B cell (primary cell): ENCODE data around the gene PHRF1. TPM values are rescaled to one million over a fixed set of nuclear protein-coding genes. Genes with fewer than 3 reads are reported as not detected.

ENCODE experiments used
- ATAC-seq: fragments of 200-7000 bp; cut with Tn5 transposase; one replicate; pipeline ENCODE4 v1.10.0; 2021; ENCODE audit warnings: low read depth, mild to moderate bottlenecking, moderate number of reproducible peaks, moderate library complexity
- CTCF ChIA-PET: fragments of 350-600 bp; sonication (Branson Sonifier 250); formaldehyde crosslinking; loops from one replicate; lab custom pipeline; 2021; ENCODE audit warnings: antibody characterized with exemption, inconsistent platforms; lab: Charles Lee
- POLR2A ChIA-PET: fragments of 350-600 bp; sonication (Branson Sonifier 250); formaldehyde crosslinking; loops from one replicate; lab custom pipeline; 2021; ENCODE audit warnings: antibody characterized with exemption; lab: Charles Lee
- DNase-seq: peaks from one replicate; pipeline ENCODE4 v3.0.0; 2013
- H2AFZ ChIP-seq: 2 replicates; pipeline ENCODE4 v1.6.1; 2012; ENCODE audit warnings: mild to moderate bottlenecking, low read depth, low read length; ENCODE audit not compliant: insufficient read depth, poor library complexity, severe bottlenecking
- H3K27ac ChIP-seq, 2 donors: 1 replicate in 1 of 2; 2 replicates in 1 of 2; pipeline ENCODE4 v1.5.1; 2012 to 2013; ENCODE audit warnings: low read length in 2 of 2, mild to moderate bottlenecking in 2 of 2, moderate library complexity in 1 of 2
- H3K27me3 ChIP-seq, 4 experiments: fragments of 200-600 bp in 1 of 4; sonication (generic) in 1 of 4; replicated peaks in 1 of 4; 1 replicate in 2 of 4; 2 replicates in 2 of 4; pipeline versions ENCODE4 v1.6.1 to v1.7.0; 2013 to 2016; ENCODE audit warnings: low read length in 3 of 4, mild to moderate bottlenecking in 2 of 4, mixed read lengths in 1 of 4, moderate library complexity in 1 of 4; ENCODE audit not compliant: insufficient read depth in 4 of 4, control insufficient read depth in 3 of 4; ENCODE audit errors: control extremely low read depth in 1 of 4
- H3K36me3 ChIP-seq, 2 experiments: replicated peaks in 1 of 2; 1 replicate in 1 of 2; 2 replicates in 1 of 2; pipeline versions ENCODE4 v1.6.1 to v1.7.1; 2013; ENCODE audit warnings: low read length in 1 of 2; ENCODE audit not compliant: insufficient read depth in 2 of 2, control insufficient read depth in 1 of 2; ENCODE audit errors: control extremely low read depth in 1 of 2, extremely low read depth in 1 of 2
- H3K4me1 ChIP-seq, 2 donors: fragments of 200-600 bp in 1 of 2; sonication (generic) in 1 of 2; 1 replicate in 1 of 2; 2 replicates in 1 of 2; pipeline versions ENCODE4 v1.5.1 to v1.6.1; 2013 to 2017; ENCODE audit warnings: low read length in 2 of 2; ENCODE audit not compliant: control insufficient read depth in 2 of 2, insufficient read depth in 2 of 2
- H3K4me2 ChIP-seq: replicated peaks from 2 replicates; pipeline ENCODE3; 2012; ENCODE audit warnings: mild to moderate bottlenecking, low read depth, low read length; ENCODE audit not compliant: poor library complexity, severe bottlenecking
- H3K4me3 ChIP-seq, 5 experiments: fragments of 200-600 bp in 1 of 5; sonication (generic) in 1 of 5; 1 replicate in 3 of 5; 2 replicates in 2 of 5; pipeline versions ENCODE4 v1.5.1 to v1.7.0; 2011 to 2016; ENCODE audit warnings: low read length in 4 of 5, mild to moderate bottlenecking in 4 of 5, low read depth in 2 of 5, control low read depth in 1 of 5, moderate library complexity in 1 of 5; ENCODE audit not compliant: insufficient read depth in 1 of 5; ENCODE audit errors: control extremely low read depth in 1 of 5, extremely low read depth in 1 of 5
- H3K79me2 ChIP-seq: fragments of 200-600 bp; sonication (generic); one replicate; pipeline ENCODE4 v1.6.0; 2016; ENCODE audit warnings: low read length; ENCODE audit not compliant: control insufficient read depth, insufficient read depth
- H3K9ac ChIP-seq: fragments of 200-600 bp; sonication (generic); 2 replicates; pipeline ENCODE4 v1.6.1; 2017; ENCODE audit warnings: mild to moderate bottlenecking, low read length, moderate library complexity
- H3K9me3 ChIP-seq, 3 donors: one replicate each; pipeline versions ENCODE4 v1.6.1 to v1.7.1; 2013; ENCODE audit warnings: low read length in 2 of 3; ENCODE audit not compliant: control insufficient read depth in 2 of 3, insufficient read depth in 1 of 3; ENCODE audit errors: control extremely low read depth in 1 of 3
- H4K20me1 ChIP-seq: 2 replicates; pipeline ENCODE4 v1.6.0; 2012; ENCODE audit warnings: mild to moderate bottlenecking, low read length; ENCODE audit not compliant: insufficient read depth, control insufficient read depth, poor library complexity, severe bottlenecking
- H3K27ac Mint-ChIP-seq: one replicate; pipeline ENCODE4 v1.8.0; 2021; ENCODE audit warnings: mixed read lengths
- H3K27me3 Mint-ChIP-seq: one replicate; pipeline ENCODE4 v1.8.0; 2021; ENCODE audit warnings: mixed read lengths
- H3K4me1 Mint-ChIP-seq: one replicate; pipeline ENCODE4 v1.8.0; 2021; ENCODE audit warnings: mixed read lengths
- H3K4me3 Mint-ChIP-seq: one replicate; pipeline ENCODE4 v1.8.0; 2021; ENCODE audit warnings: mixed read lengths
- H3K9me3 Mint-ChIP-seq: one replicate; pipeline ENCODE4 v1.8.0; 2022; ENCODE audit warnings: mixed read lengths; ENCODE audit not compliant: insufficient read depth
- EZH2 ChIP-seq: IDR thresholded peaks from 2 replicates; pipeline ENCODE4 v1.6.1; 2012; ENCODE audit warnings: borderline replicate concordance, low read depth, mild to moderate bottlenecking, moderate library complexity, low read length; ENCODE audit not compliant: insufficient read depth, poor library complexity, severe bottlenecking
- WGBS: methylation state at CpG from one replicate; pipeline ENCODE4 v1.1.5; 2013; ENCODE audit warnings: missing lambda C conversion rate; ENCODE audit not compliant: insufficient coverage; 5-methylcytosine and 5-hydroxymethylcytosine counted together
- intact Hi-C: fragments of 100-400 bp; cut with micrococcal nuclease; formaldehyde crosslinking; loops from one replicate; pipeline ENCODE4 v1.10.0; 2022
- polyA plus RNA-seq: library from polyadenylated mRNA; depleted of rRNA; stranded (reverse); fragments of >200 nt; gene quantifications from 2 replicates; pipeline ENCODE4 v1.2.3, GENCODE V29; 2012
- total RNA-seq, 2 donors: library from RNA; stranded (reverse); fragments of 120-200 nt in 1 of 2; gene quantifications; 1 replicate in 1 of 2; 2 replicates in 1 of 2; pipeline versions ENCODE4 v1.2.3 to v1.2.4, GENCODE V29; 2013 to 2022
- TF ChIP-seq, protein P1 (sequence below): fragments of 200-600 bp; IDR thresholded peaks from one replicate; pipeline ENCODE4 v1.8.0; 2022; ENCODE audit warnings: antibody characterized with exemption, mild to moderate bottlenecking

The PHRF1 gene
- total and polyA plus RNA-seq, 2 donors (not counting 1 experiment from before 2014, with no cell fraction given), result 22.3 to 57.9 TPM

GRCh38 chr11:617199-617911 lies 41.1 kb downstream of the PHRF1 start:
- Histone ChIP-seq H3K36me3 (peaks cover 0 to 19% of the 10 kb centered on the region in 2 experiments), H3K9me3 (no peaks in the 10 kb centered on the region), H2AFZ (no peak overlapping the region), H3K9ac (no peak overlapping the region), H3K4me3 (no peak overlapping the region), H3K27ac (no peak overlapping the region), H3K27me3 (no peaks in the 10 kb centered on the region), H3K79me2 (peaks cover 6% of the 10 kb centered on the region), H3K4me2 (peak overlapping the region; percentile 90), H4K20me1 (peaks cover 29% of the 10 kb centered on the region), H3K4me1 (peaks cover 18 to 35% of the 10 kb centered on the region in 2 donors)
- Mint-ChIP-seq H3K9me3 (no peaks in the 10 kb centered on the region), H3K4me3 (peak overlapping the region; percentile 26), H3K27ac (peak overlapping the region; percentile 94), H3K4me1 (peaks cover 14% of the 10 kb centered on the region), H3K27me3 (no peaks in the 10 kb centered on the region)
- intact Hi-C loops, result loop anchor here (2.0 to 10.0 kb wide), 3 partner anchors 49 to 187 kb away; partner anchors contain the start of gene PIDD1
- WGBS, result 86% methylated on average over 55 of the region's 57 CpGs
- ATAC-seq (no peak), DNase-seq (no peak)
- POLR2A ChIA-PET, result no interaction called here
- CTCF ChIA-PET, result no interaction called here
- TF ChIP-seq EZH2, result no peak
- TF ChIP-seq, protein P1, sequence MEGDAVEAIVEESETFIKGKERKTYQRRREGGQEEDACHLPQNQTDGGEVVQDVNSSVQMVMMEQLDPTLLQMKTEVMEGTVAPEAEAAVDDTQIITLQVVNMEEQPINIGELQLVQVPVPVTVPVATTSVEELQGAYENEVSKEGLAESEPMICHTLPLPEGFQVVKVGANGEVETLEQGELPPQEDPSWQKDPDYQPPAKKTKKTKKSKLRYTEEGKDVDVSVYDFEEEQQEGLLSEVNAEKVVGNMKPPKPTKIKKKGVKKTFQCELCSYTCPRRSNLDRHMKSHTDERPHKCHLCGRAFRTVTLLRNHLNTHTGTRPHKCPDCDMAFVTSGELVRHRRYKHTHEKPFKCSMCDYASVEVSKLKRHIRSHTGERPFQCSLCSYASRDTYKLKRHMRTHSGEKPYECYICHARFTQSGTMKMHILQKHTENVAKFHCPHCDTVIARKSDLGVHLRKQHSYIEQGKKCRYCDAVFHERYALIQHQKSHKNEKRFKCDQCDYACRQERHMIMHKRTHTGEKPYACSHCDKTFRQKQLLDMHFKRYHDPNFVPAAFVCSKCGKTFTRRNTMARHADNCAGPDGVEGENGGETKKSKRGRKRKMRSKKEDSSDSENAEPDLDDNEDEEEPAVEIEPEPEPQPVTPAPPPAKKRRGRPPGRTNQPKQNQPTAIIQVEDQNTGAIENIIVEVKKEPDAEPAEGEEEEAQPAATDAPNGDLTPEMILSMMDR, result no peak
